ENCODE data around the gene NSD2.
"Not testable (repeated sequence)": the region's sequence is repeated elsewhere in the genome, so short reads cannot be mapped to it uniquely, and the experiment has no call there.

The NSD2 gene
- 94.9 to 121 (median 103) reads per million in 3 experiments for total RNA-seq

GRCh38 chr4:1870578-1871443 is at the start of gene NSD2:
TSS of gene NSD2 (plus strand) at chr4:1871393. CDS start at chr4:1900655, 29,262 bp downstream.
- DNase-seq: peak; percentile 86

- DNase-seq: no peak
Measured at GRCh38 chr4:1821679-1822567, 49.3 kb upstream of the NSD2 start.

GRCh38 chr4:1822568-1823544 is 48.3 kb upstream of the NSD2 start:
- DNase-seq: no peak

GRCh38 chr4:1823545-1823932 is 47.7 kb upstream of the NSD2 start:
- DNase-seq: no peak

- no peak for DNase-seq
Measured at GRCh38 chr4:1824746-1825145, 46.4 kb upstream of the NSD2 start.

- no peak for DNase-seq
Measured at GRCh38 chr4:1825326-1825725, 45.9 kb upstream of the NSD2 start.

GRCh38 chr4:1826531-1827350 is 44.5 kb upstream of the NSD2 start:
- no peak for DNase-seq

- no peak for DNase-seq
Measured at GRCh38 chr4:1830234-1830633, 41.0 kb upstream of the NSD2 start.

GRCh38 chr4:1830642-1831228 is 40.5 kb upstream of the NSD2 start:
- no peak for DNase-seq

- no peak for DNase-seq
Measured at GRCh38 chr4:1831331-1831730, 39.9 kb upstream of the NSD2 start.

GRCh38 chr4:1832690-1833089 is 38.5 kb upstream of the NSD2 start:
- no peak for DNase-seq

- no peak for DNase-seq
Measured at GRCh38 chr4:1833307-1834046, 37.7 kb upstream of the NSD2 start.

- DNase-seq: no peak
Measured at GRCh38 chr4:1834047-1834775, 37.0 kb upstream of the NSD2 start.

- not testable (repeated sequence) for DNase-seq
Measured at GRCh38 chr4:1835836-1836235, 35.4 kb upstream of the NSD2 start.

- no peak for DNase-seq
Measured at GRCh38 chr4:1836650-1837049, 34.5 kb upstream of the NSD2 start.

- DNase-seq: no peak
Measured at GRCh38 chr4:1837069-1837468, 34.1 kb upstream of the NSD2 start.

- no peak for DNase-seq
Measured at GRCh38 chr4:1839282-1839681, 31.9 kb upstream of the NSD2 start.

GRCh38 chr4:1841201-1841886 is 29.8 kb upstream of the NSD2 start:
- DNase-seq: no peak

GRCh38 chr4:1841887-1842210 is 29.3 kb upstream of the NSD2 start:
- DNase-seq: no peak
